Effector memory CD8-positive, alpha-beta T cell (primary cell): ENCODE results near the gene CTIF.
"Not testable (repeated sequence)": the region's sequence is repeated elsewhere in the genome, so short reads cannot be mapped to it uniquely, and the experiment has no call there.

ENCODE experiments used
- ATAC-seq: fragments of 150-1000 bp; cut with Tn5 transposase; replicated peaks from 2 replicates; pipeline ENCODE4 v1.10.0; 2021; ENCODE audit warnings: mild to moderate bottlenecking, moderate library complexity
- DNase-seq, 3 experiments: peaks; one replicate each; pipeline ENCODE4 v3.0.0; 2021
- H3K27ac Mint-ChIP-seq, 2 donors: one replicate each; pipeline ENCODE4 v1.8.0; 2022; ENCODE audit warnings: mild to moderate bottlenecking in 2 of 2, mixed read lengths in 2 of 2, moderate library complexity in 2 of 2
- H3K27me3 Mint-ChIP-seq, 2 donors: one replicate each; pipeline ENCODE4 v1.8.0; 2022; ENCODE audit warnings: mixed read lengths in 2 of 2
- H3K36me3 Mint-ChIP-seq: one replicate; pipeline ENCODE4 v1.8.0; 2022; ENCODE audit warnings: mild to moderate bottlenecking, moderate library complexity, mixed read lengths; ENCODE audit not compliant: insufficient read depth
- H3K4me1 Mint-ChIP-seq, 2 donors: one replicate each; pipeline ENCODE4 v1.8.0; 2022; ENCODE audit warnings: low read depth in 2 of 2, mixed read lengths in 2 of 2
- H3K4me3 Mint-ChIP-seq, 2 donors: one replicate each; pipeline ENCODE4 v1.8.0; 2022; ENCODE audit warnings: mild to moderate bottlenecking in 2 of 2, mixed read lengths in 2 of 2, moderate library complexity in 2 of 2
- H3K9me3 Mint-ChIP-seq, 2 donors: one replicate each; pipeline ENCODE4 v1.8.0; 2022; ENCODE audit warnings: mixed read lengths in 2 of 2
- total RNA-seq, 9 experiments: gene quantifications; one replicate each; lab custom pipeline; 2026; lab: John Stamatoyannopoulos, UW

The CTIF gene
- 2.6 to 16.0 (median 6.4) reads per million in 9 experiments for total RNA-seq

GRCh38 chr18:48538531-48539405 is at the start of gene CTIF:
Gene CTIF (plus strand): TSS chr18:48539031. CDS start chr18:48619566, 80,535 bp downstream.
- H3K4me1 Mint-ChIP-seq = no peaks in the 10 kb centered on the region
- ATAC-seq (peak; percentile 58), DNase-seq (peak; percentile 18 to 37 (median 26))
- peaks cover 23 to 26% of the 10 kb centered on the region in 2 donors for H3K27me3 Mint-ChIP-seq
- H3K4me3 Mint-ChIP-seq = peak within 1 kb of the TSS; percentile 84 to 85
- no peaks in the 10 kb centered on the region for H3K9me3 Mint-ChIP-seq
- no peaks in the 10 kb centered on the region for H3K36me3 Mint-ChIP-seq
- peak within 1 kb of the TSS in 1 of 2 donors; percentile 65 for H3K27ac Mint-ChIP-seq

- no peaks in the 10 kb centered on the region for H3K36me3 Mint-ChIP-seq
- no peaks in the 10 kb centered on the region for H3K9me3 Mint-ChIP-seq
- ATAC-seq (no peak), DNase-seq (no peak)
- H3K27ac Mint-ChIP-seq = no peak overlapping the region
- H3K4me3 Mint-ChIP-seq = no peak overlapping the region
- H3K27me3 Mint-ChIP-seq = peaks cover 61 to 88% of the 10 kb centered on the region in 2 donors
- H3K4me1 Mint-ChIP-seq = peaks cover 0 to 3% of the 10 kb centered on the region in 2 donors
Observed at GRCh38 chr18:48490641-48491293, 48.1 kb upstream of the CTIF start.

DNA sequence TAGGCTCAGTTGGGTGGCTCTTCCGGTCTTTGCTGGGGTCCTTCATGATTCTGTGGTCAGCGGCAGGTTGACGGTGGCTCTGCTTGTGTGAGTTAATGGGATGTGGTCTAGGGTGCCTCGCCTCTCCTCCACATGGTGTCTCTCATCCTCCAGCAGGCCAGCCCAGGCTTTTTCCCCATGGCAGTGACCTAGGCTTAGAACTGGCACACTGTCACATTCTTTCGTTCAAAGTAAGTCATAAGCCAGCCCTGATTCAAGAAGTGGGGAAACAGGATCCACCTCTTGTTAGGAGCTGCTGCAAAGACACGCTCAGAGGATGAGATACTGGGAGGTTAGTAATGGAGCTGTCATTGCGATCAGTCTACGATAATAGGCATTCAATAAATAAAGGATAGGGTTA is 46.0 kb upstream of the CTIF start:
- Mint-ChIP-seq H3K4me3 (no peak overlapping the region), H3K4me1 (peaks cover 0 to 3% of the 10 kb centered on the region in 2 donors), H3K9me3 (peaks cover 2 to 9% of the 10 kb centered on the region in 2 donors), H3K27ac (no peak overlapping the region), H3K36me3 (no peaks in the 10 kb centered on the region), H3K27me3 (peaks cover 52 to 86% of the 10 kb centered on the region in 2 donors)
- ATAC-seq (no peak), DNase-seq (no peak)

- DNase-seq (no peak), ATAC-seq (no peak)
- H3K27ac Mint-ChIP-seq = no peak overlapping the region
- H3K4me1 Mint-ChIP-seq = peaks cover 0 to 3% of the 10 kb centered on the region in 2 donors
- peaks cover 2 to 12% of the 10 kb centered on the region in 2 donors for H3K9me3 Mint-ChIP-seq
- H3K4me3 Mint-ChIP-seq = no peak overlapping the region
- H3K27me3 Mint-ChIP-seq = peaks cover 45 to 85% of the 10 kb centered on the region in 2 donors
- no peaks in the 10 kb centered on the region for H3K36me3 Mint-ChIP-seq
Observed at GRCh38 chr18:48493434-48494230, 45.2 kb upstream of the CTIF start.

GRCh38 chr18:48497863-48498262 is 41.0 kb upstream of the CTIF start:
- Mint-ChIP-seq H3K4me3 (no peak overlapping the region), H3K27ac (no peak overlapping the region), H3K4me1 (peaks cover 0 to 3% of the 10 kb centered on the region in 2 donors), H3K27me3 (peaks cover 18 to 56% of the 10 kb centered on the region in 2 donors), H3K9me3 (peaks cover 2 to 12% of the 10 kb centered on the region in 2 donors), H3K36me3 (no peaks in the 10 kb centered on the region)
- no peak for DNase-seq
- no peak for ATAC-seq

GRCh38 chr18:48500517-48500916 is 38.3 kb upstream of the CTIF start:
- no peak for ATAC-seq
- H3K9me3 Mint-ChIP-seq = peaks cover 2 to 12% of the 10 kb centered on the region in 2 donors
- H3K4me3 Mint-ChIP-seq = no peak overlapping the region
- no peaks in the 10 kb centered on the region for H3K36me3 Mint-ChIP-seq
- no peak for DNase-seq
- no peak overlapping the region for H3K27ac Mint-ChIP-seq
- no peaks in the 10 kb centered on the region for H3K4me1 Mint-ChIP-seq
- H3K27me3 Mint-ChIP-seq = peaks cover 9 to 60% of the 10 kb centered on the region in 2 donors

GRCh38 chr18:48502906-48503305 is 35.9 kb upstream of the CTIF start:
- Mint-ChIP-seq H3K4me3 (no peak overlapping the region), H3K4me1 (no peaks in the 10 kb centered on the region), H3K36me3 (no peaks in the 10 kb centered on the region), H3K27ac (no peak overlapping the region), H3K27me3 (peaks cover 32 to 65% of the 10 kb centered on the region in 2 donors), H3K9me3 (peaks cover 10 to 22% of the 10 kb centered on the region in 2 donors)
- ATAC-seq (no peak), DNase-seq (no peak)

DNA sequence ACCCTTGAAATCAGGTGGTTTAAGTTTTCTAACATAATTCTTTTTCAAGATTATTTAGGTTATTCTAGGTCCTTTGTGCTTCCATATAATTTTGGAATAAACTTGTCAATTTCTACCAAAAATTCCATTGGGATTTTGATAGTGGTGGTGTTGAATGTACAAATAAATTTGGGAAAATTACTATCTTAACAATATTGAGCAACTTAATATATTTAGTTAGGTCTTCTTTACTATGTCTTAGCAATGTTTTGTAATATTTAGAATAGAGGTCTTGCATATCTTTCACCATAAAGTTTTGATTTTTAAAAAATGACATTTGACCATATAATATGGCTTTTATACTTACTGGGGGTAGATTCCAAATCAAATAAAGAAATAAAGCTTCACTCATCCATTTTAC is 34.0 kb upstream of the CTIF start:
- DNase-seq = no peak
- Mint-ChIP-seq H3K4me3 (no peak overlapping the region), H3K9me3 (peaks cover 10 to 23% of the 10 kb centered on the region in 2 donors), H3K27ac (no peak overlapping the region), H3K36me3 (no peaks in the 10 kb centered on the region), H3K27me3 (peaks cover 38 to 58% of the 10 kb centered on the region in 2 donors), H3K4me1 (no peaks in the 10 kb centered on the region)
- no peak for ATAC-seq

DNA sequence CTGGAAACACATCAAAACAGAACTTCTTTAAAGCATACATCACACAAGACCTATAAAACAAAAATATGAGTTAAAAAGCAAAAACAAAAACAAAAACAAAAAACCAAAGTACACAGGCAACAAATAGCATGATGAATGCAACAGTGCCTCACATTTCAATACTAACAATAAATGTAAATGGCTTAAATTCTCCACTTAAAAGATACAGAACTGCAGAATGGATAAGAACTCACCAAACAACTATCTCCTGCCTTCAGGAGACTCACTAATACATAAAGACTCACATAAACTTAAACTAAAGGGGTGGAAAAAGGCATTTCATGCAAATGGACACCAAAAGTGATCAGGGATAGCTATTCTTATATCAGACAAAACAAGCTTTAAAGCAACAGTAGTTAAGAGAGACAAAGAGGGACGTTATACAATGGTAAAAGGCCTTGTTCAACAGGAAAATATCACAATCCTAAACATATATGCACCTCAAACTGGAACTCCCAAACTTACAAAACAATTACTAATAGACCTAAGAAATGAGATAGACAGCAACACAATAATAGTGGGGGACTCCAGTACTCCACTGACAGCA is 31.8 kb upstream of the CTIF start:
- DNase-seq, H3K27ac Mint-ChIP-seq, H3K4me3 Mint-ChIP-seq, ATAC-seq, H3K4me1 Mint-ChIP-seq, H3K36me3 Mint-ChIP-seq: not testable (repeated sequence)
- peaks cover 10 to 23% of the 10 kb centered on the region in 2 donors for H3K9me3 Mint-ChIP-seq
- peaks cover 38 to 55% of the 10 kb centered on the region in 2 donors for H3K27me3 Mint-ChIP-seq

DNA sequence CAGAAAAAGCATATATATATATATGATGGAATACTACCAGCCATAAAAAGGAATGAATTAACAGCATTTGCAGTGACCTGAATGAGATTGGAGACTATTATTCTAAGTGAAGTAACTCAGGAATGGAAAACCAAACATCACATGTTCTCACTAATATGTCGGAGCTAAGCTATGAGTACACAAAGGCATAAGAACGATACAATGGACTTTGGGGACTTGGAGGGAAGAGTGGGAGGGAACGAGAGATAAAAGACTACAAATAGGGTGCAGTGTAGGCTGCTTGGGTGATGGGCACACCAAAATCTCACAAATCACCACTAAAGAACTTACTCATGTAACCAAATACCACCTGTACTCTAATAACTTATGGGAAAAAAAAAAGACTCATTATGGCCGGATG is 26.3 kb upstream of the CTIF start:
- ATAC-seq, H3K4me3 Mint-ChIP-seq, H3K36me3 Mint-ChIP-seq, H3K4me1 Mint-ChIP-seq, H3K9me3 Mint-ChIP-seq, DNase-seq, H3K27ac Mint-ChIP-seq: not testable (repeated sequence)
- H3K27me3 Mint-ChIP-seq = peaks cover 41 to 61% of the 10 kb centered on the region in 2 donors

DNA sequence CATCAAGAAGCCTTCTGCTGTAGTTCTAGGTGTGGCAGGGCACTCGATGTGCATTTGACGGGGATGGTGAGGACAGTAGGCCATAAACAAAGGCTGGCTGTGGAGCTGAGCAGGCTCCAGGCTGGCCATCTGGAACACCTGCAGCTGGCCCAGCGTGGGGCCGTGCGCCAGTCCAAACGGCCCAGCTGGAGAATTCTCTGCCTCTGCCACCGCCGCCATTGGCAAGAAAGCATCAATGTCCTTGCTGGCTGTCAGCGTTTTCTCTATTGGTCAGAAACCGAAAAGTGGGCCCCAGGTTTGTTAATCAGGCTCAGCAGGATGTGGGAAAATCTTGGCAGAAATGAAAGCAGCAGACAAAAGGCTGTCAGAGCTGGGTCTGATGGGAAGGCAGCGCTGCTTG is 24.0 kb upstream of the CTIF start:
- Mint-ChIP-seq H3K4me1 (no peaks in the 10 kb centered on the region), H3K4me3 (no peak overlapping the region), H3K36me3 (no peaks in the 10 kb centered on the region), H3K27me3 (peaks cover 42 to 68% of the 10 kb centered on the region in 2 donors), H3K27ac (no peak overlapping the region), H3K9me3 (no peaks in the 10 kb centered on the region)
- no peak for ATAC-seq
- no peak for DNase-seq

DNA sequence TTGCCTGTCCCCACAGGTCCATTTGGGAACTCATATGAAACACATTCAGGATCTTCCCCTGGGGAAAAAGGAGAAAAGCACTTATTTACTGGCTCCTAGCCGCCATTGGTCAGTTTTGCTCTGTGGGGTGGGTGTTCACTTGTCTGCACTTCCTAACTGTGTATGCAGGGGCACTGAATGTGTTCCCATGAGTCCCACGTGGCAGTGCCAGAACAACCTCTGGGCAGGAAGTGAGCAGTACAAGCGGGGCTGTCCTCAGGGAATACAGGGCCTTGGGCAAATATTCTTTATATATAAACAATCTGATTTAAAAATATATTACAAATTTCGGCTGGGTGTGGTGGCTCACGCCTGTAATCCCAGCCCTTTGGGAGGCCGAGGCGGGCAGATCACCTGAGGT is 21.8 kb upstream of the CTIF start:
- no peak for ATAC-seq
- Mint-ChIP-seq H3K36me3 (no peaks in the 10 kb centered on the region), H3K4me1 (no peaks in the 10 kb centered on the region)

More for the DNA sequence above, 21.8 kb upstream of the CTIF start:
- peaks cover 58 to 91% of the 10 kb centered on the region in 2 donors for H3K27me3 Mint-ChIP-seq
- no peak overlapping the region for H3K27ac Mint-ChIP-seq
- no peak overlapping the region for H3K4me3 Mint-ChIP-seq
- DNase-seq = no peak
- no peaks in the 10 kb centered on the region for H3K9me3 Mint-ChIP-seq
